IMR-90 (cell line): ENCODE data around the gene THNSL1. TPM values are rescaled to one million over a fixed set of nuclear protein-coding genes. Genes with fewer than 3 reads are reported as not detected.

Experiments used
- ATAC-seq: fragments of 200-7000 bp; cut with Tn5 transposase; 2 replicates; pipeline ENCODE4 v1.9.1; 2020; ENCODE audit warnings: low read depth, mild to moderate bottlenecking, moderate library complexity
- BruUV-seq: library from RNA; stranded (reverse); fragments of 400-500 nt; replicated peaks from 2 replicates; lab custom pipeline; 2021; lab: Mats Ljungman, UMichigan
- CTCF ChIA-PET: fragments of 300-600 bp; formaldehyde crosslinking; extraction: SDS; loops from one replicate; lab custom pipeline; 2021; ENCODE audit warnings: antibody characterized with exemption; lab: Yijun Ruan, JAX
- POLR2A ChIA-PET: fragments of 300-600 bp; sonication (Branson Sonifier 250); formaldehyde crosslinking; loops from one replicate; lab custom pipeline; 2022; ENCODE audit warnings: antibody characterized with exemption; ENCODE audit not compliant: unreplicated experiment; lab: Charles Lee
- DNase-seq: peaks from one replicate; pipeline ENCODE4 v3.0.0; 2013
- H2AFZ ChIP-seq: replicated peaks from 2 replicates; pipeline ENCODE3; 2013; ENCODE audit warnings: low read length, mild to moderate bottlenecking; ENCODE audit not compliant: poor library complexity
- H2AK5ac ChIP-seq: 2 replicates; pipeline ENCODE4 v1.6.1; 2013; ENCODE audit warnings: low read depth, low read length, inconsistent platforms
- H2AK9ac ChIP-seq: replicated peaks from 2 replicates; pipeline ENCODE3; 2013; ENCODE audit warnings: mild to moderate bottlenecking, low read depth, low read length, moderate library complexity; ENCODE audit not compliant: poor library complexity
- H2BK120ac ChIP-seq: 2 replicates; pipeline ENCODE4 v1.6.1; 2013; ENCODE audit warnings: low read depth, low read length, inconsistent platforms
- H2BK15ac ChIP-seq: 3 replicates; pipeline ENCODE4 v1.6.1; 2013; ENCODE audit warnings: low read depth, low read length, inconsistent platforms
- H2BK20ac ChIP-seq: 2 replicates; pipeline ENCODE4 v1.6.1; 2013; ENCODE audit warnings: low read depth, mild to moderate bottlenecking, inconsistent platforms, low read length, moderate library complexity
- H2BK5ac ChIP-seq: 2 replicates; pipeline ENCODE4 v1.6.1; 2013; ENCODE audit warnings: mild to moderate bottlenecking, low read depth, low read length, inconsistent platforms; ENCODE audit not compliant: poor library complexity, severe bottlenecking
- H3K14ac ChIP-seq: replicated peaks from 2 replicates; pipeline ENCODE4 v1.6.1; 2013; ENCODE audit warnings: low read depth, low read length, inconsistent platforms
- H3K18ac ChIP-seq: 2 replicates; pipeline ENCODE4 v1.6.1; 2013; ENCODE audit warnings: low read depth, low read length, control low read depth
- H3K23ac ChIP-seq: 2 replicates; pipeline ENCODE4 v1.6.1; 2013; ENCODE audit warnings: low read depth, low read length, inconsistent platforms
- H3K27ac ChIP-seq: 2 replicates; pipeline ENCODE4 v1.5.1; 2013; ENCODE audit warnings: mild to moderate bottlenecking, control low read depth, low read length; ENCODE audit not compliant: insufficient read depth
- H3K27me3 ChIP-seq: 2 replicates; pipeline ENCODE4 v1.6.1; 2013; ENCODE audit warnings: low read length; ENCODE audit not compliant: control insufficient read depth, insufficient read depth
- H3K36me3 ChIP-seq: 2 replicates; pipeline ENCODE4 v1.6.1; 2013; ENCODE audit warnings: low read length, mixed read lengths; ENCODE audit not compliant: control insufficient read depth, insufficient read depth
- H3K4ac ChIP-seq: 2 replicates; pipeline ENCODE4 v1.6.1; 2013; ENCODE audit warnings: low read depth, low read length, inconsistent platforms
- H3K4me1 ChIP-seq: 2 replicates; pipeline ENCODE4 v1.6.1; 2013; ENCODE audit warnings: low read length, mixed read lengths; ENCODE audit not compliant: control insufficient read depth, insufficient read depth
- H3K4me2 ChIP-seq: 2 replicates; pipeline ENCODE4 v1.6.1; 2013; ENCODE audit warnings: low read depth, mild to moderate bottlenecking, control low read depth, low read length, moderate library complexity
- H3K4me3 ChIP-seq: 2 replicates; pipeline ENCODE4 v1.5.1; 2013; ENCODE audit warnings: low read depth, mild to moderate bottlenecking, control low read depth, low read length, moderate library complexity; ENCODE audit not compliant: insufficient read depth
- H3K56ac ChIP-seq: 2 replicates; pipeline ENCODE4 v1.6.1; 2013; ENCODE audit warnings: low read length, inconsistent platforms; ENCODE audit not compliant: insufficient read depth; ENCODE audit errors: extremely low read depth
- H3K79me1 ChIP-seq, 2 experiments: 2 replicates each; pipeline ENCODE4 v1.6.1; 2013; ENCODE audit warnings: low read length in 2 of 2, inconsistent platforms in 1 of 2, low read depth in 1 of 2
- H3K9ac ChIP-seq: 2 replicates; pipeline ENCODE4 v1.6.1; 2013; ENCODE audit warnings: low read depth, low read length, control low read depth
- H3K9me1 ChIP-seq: 2 replicates; pipeline ENCODE4 v1.6.1; 2013; ENCODE audit warnings: low read length, inconsistent platforms; ENCODE audit not compliant: insufficient read depth
- H3K9me3 ChIP-seq: 2 replicates; pipeline ENCODE4 v1.6.1; 2013; ENCODE audit warnings: low read length; ENCODE audit not compliant: control insufficient read depth, insufficient read depth
- H4K20me1 ChIP-seq: 2 replicates; pipeline ENCODE4 v1.6.1; 2013; ENCODE audit warnings: low read length, inconsistent platforms; ENCODE audit not compliant: insufficient read depth
- H4K5ac ChIP-seq: 2 replicates; pipeline ENCODE4 v1.6.1; 2013; ENCODE audit warnings: mild to moderate bottlenecking, low read depth, low read length, control low read depth
- H4K8ac ChIP-seq, 2 experiments: 2 replicates each; pipeline ENCODE4 v1.6.1; 2013; ENCODE audit warnings: low read depth in 2 of 2, low read length in 2 of 2, control low read depth in 1 of 2, inconsistent platforms in 1 of 2
- H4K91ac ChIP-seq: 2 replicates; pipeline ENCODE4 v1.6.1; 2013; ENCODE audit warnings: low read depth, low read length, inconsistent platforms; ENCODE audit not compliant: insufficient read depth
- BHLHE40 ChIP-seq: fragments of 150-350 bp; IDR thresholded peaks from 2 replicates; pipeline ENCODE4 v1.6.1; 2016; ENCODE audit warnings: mild to moderate bottlenecking, low read depth, low read length
- CEBPB ChIP-seq: IDR thresholded peaks from 2 replicates; pipeline ENCODE4 v1.6.1; 2012; ENCODE audit warnings: low read depth, low read length, improper control_type of control experiment
- CHD1 ChIP-seq: IDR thresholded peaks from 2 replicates; pipeline ENCODE4 v1.6.1; 2012; ENCODE audit warnings: low read depth, low read length, improper control_type of control experiment
- FOS ChIP-seq: fragments of 150-350 bp; IDR thresholded peaks from 2 replicates; pipeline ENCODE4 v1.6.1; 2016; ENCODE audit warnings: low read depth, low read length
- MAFK ChIP-seq: IDR thresholded peaks from 2 replicates; pipeline ENCODE4 v1.6.1; 2012; ENCODE audit warnings: low read depth, low read length, improper control_type of control experiment
- MXI1 ChIP-seq: IDR thresholded peaks from 2 replicates; pipeline ENCODE4 v1.6.1; 2012; ENCODE audit warnings: low read depth, mild to moderate bottlenecking, low read length, moderate library complexity, borderline replicate concordance
- NFE2L2 ChIP-seq: fragments of 150-350 bp; IDR thresholded peaks from 2 replicates; pipeline ENCODE4 v1.6.1; 2016; ENCODE audit warnings: low read depth, mild to moderate bottlenecking, low read length
- POLR2A ChIP-seq: IDR thresholded peaks from 2 replicates; pipeline ENCODE4 v1.6.1; 2012; ENCODE audit warnings: mild to moderate bottlenecking, low read depth, low read length
- RAD21 ChIP-seq: IDR thresholded peaks from 2 replicates; pipeline ENCODE4 v1.6.1; 2012; ENCODE audit warnings: low read length, improper control_type of control experiment
- RFX5 ChIP-seq: IDR thresholded peaks from 2 replicates; pipeline ENCODE4 v1.8.0; 2012; ENCODE audit warnings: low read depth, mild to moderate bottlenecking, low read length, moderate library complexity
- SMC3 ChIP-seq: fragments of 150-350 bp; IDR thresholded peaks from 2 replicates; pipeline ENCODE4 v1.6.1; 2016; ENCODE audit warnings: low read depth, mild to moderate bottlenecking, antibody characterized with exemption, low read length, moderate library complexity
- WGBS, 2 experiments: methylation state at CpG; one replicate each; pipeline versions ENCODE4 v1.1.5 to v1.1.7; 2013; ENCODE audit warnings: missing lambda C conversion rate in 2 of 2; ENCODE audit not compliant: insufficient read length in 1 of 2; ENCODE audit errors: extremely low coverage in 2 of 2; 5-methylcytosine and 5-hydroxymethylcytosine counted together
- dilution Hi-C: fragments of 300-500 bp; cut with HindIII; formaldehyde crosslinking; loops from one replicate; pipeline ENCODE4 v1.14.3; 2018; ENCODE audit warnings: low sequenced_read_pairs; ENCODE audit not compliant: unreplicated experiment
- in situ Hi-C: fragments of 300-500 bp; cut with MboI; formaldehyde crosslinking; loops from 3 replicates; pipeline ENCODE4 v1.14.3; 2019; ENCODE audit warnings: low sequenced_read_pairs, inconsistent platforms, mixed read lengths
- intact Hi-C: fragments of 100-400 bp; cut with micrococcal nuclease; formaldehyde crosslinking; loops from 2 replicates; pipeline ENCODE4 v1.10.0; 2022
- polyA plus RNA-seq, 3 experiments: library from polyadenylated mRNA; depleted of rRNA; stranded (reverse); fragments of >200 nt; gene quantifications; 2 replicates each; pipeline ENCODE4 v1.2.3, GENCODE V29; 2012; ENCODE audit warnings: low replicate concordance in 1 of 3
- total RNA-seq: library from RNA; depleted of rRNA; stranded (reverse); fragments of >200 nt; gene quantifications from 2 replicates; pipeline ENCODE4 v1.2.3, GENCODE V29; 2012
- TF ChIP-seq, protein P1 (sequence below): fragments of 150-350 bp; IDR thresholded peaks from 2 replicates; pipeline ENCODE4 v1.6.1; 2017; ENCODE audit warnings: mild to moderate bottlenecking, antibody characterized with exemption, low read length, low read depth
- TF ChIP-seq, protein P2 (sequence below): conservative IDR thresholded peaks from 2 replicates; pipeline ENCODE4 v1.5.1; 2012; ENCODE audit warnings: mild to moderate bottlenecking, low read depth, low read length, improper control_type of control experiment
- TF ChIP-seq, protein P3 (sequence below): fragments of 150-350 bp; IDR thresholded peaks from 2 replicates; pipeline ENCODE4 v1.6.1; 2016; ENCODE audit warnings: low read depth, mild to moderate bottlenecking, low read length, moderate library complexity, borderline replicate concordance

Gene THNSL1
- total and polyA plus RNA-seq, 2 of the 4 experiments (the other 2 are of a cell fraction), result 1.3 to 2.0 TPM

DNA sequence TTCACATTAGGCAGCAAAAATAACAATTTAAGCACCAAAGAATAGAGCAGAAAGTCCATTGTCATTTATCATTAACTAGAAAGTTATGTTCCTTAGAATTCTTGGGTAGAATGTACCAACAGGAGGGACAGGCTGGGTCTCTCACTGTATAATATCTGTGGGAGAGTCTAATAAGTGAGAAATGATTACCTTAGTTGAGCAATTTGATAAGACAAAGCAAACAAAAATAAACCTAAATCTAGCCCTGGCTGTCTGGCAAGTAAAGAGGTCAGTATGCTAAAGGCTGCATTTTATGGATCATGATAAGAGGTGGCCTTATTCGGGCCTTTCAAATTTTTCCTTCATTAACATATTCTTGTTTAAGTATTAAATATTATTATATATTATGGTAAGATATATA is 35.6 kb downstream of the THNSL1 start:
- no peak overlapping the region for H4K91ac ChIP-seq
- ChIA-PET POLR2A (no interaction called here), CTCF (no interaction called here)
- ATAC-seq (no peak), DNase-seq (no peak)
- no peak overlapping the region for H3K4ac ChIP-seq
- in situ Hi-C loops, result no loop called here
- no peaks in the 10 kb centered on the region for H3K79me1 ChIP-seq
- H2BK120ac ChIP-seq, result no peak overlapping the region
- no peak overlapping the region for H2AK9ac ChIP-seq
- no peak overlapping the region for H2BK20ac ChIP-seq
- TF ChIP-seq MAFK, result no peak
- no peak for TF ChIP-seq BHLHE40
- no peak for TF ChIP-seq FOS
- TF ChIP-seq POLR2A, result no peak
- TF ChIP-seq NFE2L2, result no peak
- TF ChIP-seq, protein P1, sequence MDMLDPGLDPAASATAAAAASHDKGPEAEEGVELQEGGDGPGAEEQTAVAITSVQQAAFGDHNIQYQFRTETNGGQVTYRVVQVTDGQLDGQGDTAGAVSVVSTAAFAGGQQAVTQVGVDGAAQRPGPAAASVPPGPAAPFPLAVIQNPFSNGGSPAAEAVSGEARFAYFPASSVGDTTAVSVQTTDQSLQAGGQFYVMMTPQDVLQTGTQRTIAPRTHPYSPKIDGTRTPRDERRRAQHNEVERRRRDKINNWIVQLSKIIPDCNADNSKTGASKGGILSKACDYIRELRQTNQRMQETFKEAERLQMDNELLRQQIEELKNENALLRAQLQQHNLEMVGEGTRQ, result no peak
- TF ChIP-seq RAD21, result no peak
- TF ChIP-seq SMC3, result no peak
- TF ChIP-seq, protein P2, sequence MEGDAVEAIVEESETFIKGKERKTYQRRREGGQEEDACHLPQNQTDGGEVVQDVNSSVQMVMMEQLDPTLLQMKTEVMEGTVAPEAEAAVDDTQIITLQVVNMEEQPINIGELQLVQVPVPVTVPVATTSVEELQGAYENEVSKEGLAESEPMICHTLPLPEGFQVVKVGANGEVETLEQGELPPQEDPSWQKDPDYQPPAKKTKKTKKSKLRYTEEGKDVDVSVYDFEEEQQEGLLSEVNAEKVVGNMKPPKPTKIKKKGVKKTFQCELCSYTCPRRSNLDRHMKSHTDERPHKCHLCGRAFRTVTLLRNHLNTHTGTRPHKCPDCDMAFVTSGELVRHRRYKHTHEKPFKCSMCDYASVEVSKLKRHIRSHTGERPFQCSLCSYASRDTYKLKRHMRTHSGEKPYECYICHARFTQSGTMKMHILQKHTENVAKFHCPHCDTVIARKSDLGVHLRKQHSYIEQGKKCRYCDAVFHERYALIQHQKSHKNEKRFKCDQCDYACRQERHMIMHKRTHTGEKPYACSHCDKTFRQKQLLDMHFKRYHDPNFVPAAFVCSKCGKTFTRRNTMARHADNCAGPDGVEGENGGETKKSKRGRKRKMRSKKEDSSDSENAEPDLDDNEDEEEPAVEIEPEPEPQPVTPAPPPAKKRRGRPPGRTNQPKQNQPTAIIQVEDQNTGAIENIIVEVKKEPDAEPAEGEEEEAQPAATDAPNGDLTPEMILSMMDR, result no peak
- no peak for TF ChIP-seq CEBPB
- TF ChIP-seq, protein P3, sequence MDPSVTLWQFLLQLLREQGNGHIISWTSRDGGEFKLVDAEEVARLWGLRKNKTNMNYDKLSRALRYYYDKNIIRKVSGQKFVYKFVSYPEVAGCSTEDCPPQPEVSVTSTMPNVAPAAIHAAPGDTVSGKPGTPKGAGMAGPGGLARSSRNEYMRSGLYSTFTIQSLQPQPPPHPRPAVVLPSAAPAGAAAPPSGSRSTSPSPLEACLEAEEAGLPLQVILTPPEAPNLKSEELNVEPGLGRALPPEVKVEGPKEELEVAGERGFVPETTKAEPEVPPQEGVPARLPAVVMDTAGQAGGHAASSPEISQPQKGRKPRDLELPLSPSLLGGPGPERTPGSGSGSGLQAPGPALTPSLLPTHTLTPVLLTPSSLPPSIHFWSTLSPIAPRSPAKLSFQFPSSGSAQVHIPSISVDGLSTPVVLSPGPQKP, result no peak
- no peak for TF ChIP-seq MXI1
- TF ChIP-seq CHD1, result no peak
- TF ChIP-seq RFX5, result no peak
- no peak overlapping the region for H3K4me3 ChIP-seq
- no peaks in the 10 kb centered on the region for H3K36me3 ChIP-seq
- peaks cover 10% of the 10 kb centered on the region; the same call in 1 of the 2 replicates for H3K27me3 ChIP-seq
- H4K8ac ChIP-seq, result no peak overlapping the region
- dilution Hi-C loops, result no loop called here
- no peak overlapping the region for H3K23ac ChIP-seq
- no peak overlapping the region for H3K14ac ChIP-seq
- WGBS, 2 experiments, result no CpG with 5 or more reads among the region's 1 CpG
- no peaks in the 10 kb centered on the region for H3K4me1 ChIP-seq
- H3K18ac ChIP-seq, result no peak overlapping the region
- no peak overlapping the region for H2AFZ ChIP-seq
- H3K9me3 ChIP-seq, result peaks cover 3% of the 10 kb centered on the region
- no peak overlapping the region for H2BK5ac ChIP-seq
- H2BK15ac ChIP-seq, result no peak overlapping the region
- no peak overlapping the region for H3K27ac ChIP-seq
- BruUV-seq, result no TSS peak
- H2AK5ac ChIP-seq, result no peak overlapping the region
- no peak overlapping the region for H4K5ac ChIP-seq
- H4K20me1 ChIP-seq, result no peaks in the 10 kb centered on the region
- H3K56ac ChIP-seq, result no peak overlapping the region
- no peak overlapping the region for H3K9ac ChIP-seq
- no peak overlapping the region for H3K4me2 ChIP-seq
- H3K9me1 ChIP-seq, result no peaks in the 10 kb centered on the region
- intact Hi-C loops, result no loop called here
